Effector CD4-positive, alpha-beta T cell (primary cell): Measurements from ENCODE around the gene CTSW.
"Not testable (repeated sequence)": the region's sequence is repeated elsewhere in the genome, so short reads cannot be mapped to it uniquely, and the experiment has no call there.

Experiments
- DNase-seq: peaks from one replicate; pipeline ENCODE4 v3.0.0-alpha.2; 2020
- total RNA-seq: gene quantifications from one replicate; lab custom pipeline; 2026; lab: John Stamatoyannopoulos, UW

The CTSW gene, protein sequence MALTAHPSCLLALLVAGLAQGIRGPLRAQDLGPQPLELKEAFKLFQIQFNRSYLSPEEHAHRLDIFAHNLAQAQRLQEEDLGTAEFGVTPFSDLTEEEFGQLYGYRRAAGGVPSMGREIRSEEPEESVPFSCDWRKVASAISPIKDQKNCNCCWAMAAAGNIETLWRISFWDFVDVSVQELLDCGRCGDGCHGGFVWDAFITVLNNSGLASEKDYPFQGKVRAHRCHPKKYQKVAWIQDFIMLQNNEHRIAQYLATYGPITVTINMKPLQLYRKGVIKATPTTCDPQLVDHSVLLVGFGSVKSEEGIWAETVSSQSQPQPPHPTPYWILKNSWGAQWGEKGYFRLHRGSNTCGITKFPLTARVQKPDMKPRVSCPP
- 18.9 reads per million, percentile 45 among the genes with 10 or more reads in this experiment for total RNA-seq

DNA sequence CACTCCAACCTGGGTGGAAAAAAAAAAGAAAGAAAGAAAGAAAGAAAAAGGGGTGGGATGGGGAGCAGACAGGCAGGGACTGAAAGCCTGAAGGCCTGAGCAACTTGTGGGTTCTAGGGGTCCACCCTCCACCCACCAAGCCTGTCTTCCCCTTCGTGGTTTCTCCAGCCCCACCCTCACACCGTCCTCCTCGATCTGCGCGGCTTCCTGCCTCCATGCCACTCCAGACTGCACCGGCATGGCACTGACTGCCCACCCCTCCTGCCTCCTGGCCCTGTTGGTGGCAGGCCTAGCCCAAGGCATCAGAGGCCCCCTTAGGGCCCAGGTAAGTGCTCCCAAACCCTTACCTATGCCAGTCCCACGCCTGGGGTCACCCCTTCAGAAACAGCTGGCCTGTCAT lies at the start of gene CTSW:
TSS of gene CTSW (plus strand) at position 221 of the 400 bp plus-strand sequence. CDS start at position 239, 18 bp downstream.
- no peak for DNase-seq

DNA sequence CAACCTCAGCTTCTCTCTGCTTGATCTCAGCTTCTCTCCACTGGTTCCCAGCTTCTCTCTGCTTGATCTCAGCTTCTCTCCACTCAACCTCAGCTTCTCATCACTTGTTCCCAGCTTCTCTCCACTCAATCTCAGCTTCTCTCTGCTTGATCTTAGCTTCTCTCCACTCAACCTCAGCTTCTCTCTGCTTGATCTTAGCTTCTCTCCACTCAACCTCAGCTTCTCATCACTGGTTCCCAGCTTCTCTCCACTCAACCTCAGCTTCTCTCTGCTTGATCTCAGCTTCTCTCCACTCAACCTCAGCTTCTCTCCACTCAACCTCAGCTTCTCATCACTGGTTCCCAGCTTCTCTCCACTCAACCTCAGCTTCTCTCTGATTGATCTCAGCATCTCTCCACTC lies 47.4 kb upstream of the CTSW start:
- not testable (repeated sequence) for DNase-seq

DNA sequence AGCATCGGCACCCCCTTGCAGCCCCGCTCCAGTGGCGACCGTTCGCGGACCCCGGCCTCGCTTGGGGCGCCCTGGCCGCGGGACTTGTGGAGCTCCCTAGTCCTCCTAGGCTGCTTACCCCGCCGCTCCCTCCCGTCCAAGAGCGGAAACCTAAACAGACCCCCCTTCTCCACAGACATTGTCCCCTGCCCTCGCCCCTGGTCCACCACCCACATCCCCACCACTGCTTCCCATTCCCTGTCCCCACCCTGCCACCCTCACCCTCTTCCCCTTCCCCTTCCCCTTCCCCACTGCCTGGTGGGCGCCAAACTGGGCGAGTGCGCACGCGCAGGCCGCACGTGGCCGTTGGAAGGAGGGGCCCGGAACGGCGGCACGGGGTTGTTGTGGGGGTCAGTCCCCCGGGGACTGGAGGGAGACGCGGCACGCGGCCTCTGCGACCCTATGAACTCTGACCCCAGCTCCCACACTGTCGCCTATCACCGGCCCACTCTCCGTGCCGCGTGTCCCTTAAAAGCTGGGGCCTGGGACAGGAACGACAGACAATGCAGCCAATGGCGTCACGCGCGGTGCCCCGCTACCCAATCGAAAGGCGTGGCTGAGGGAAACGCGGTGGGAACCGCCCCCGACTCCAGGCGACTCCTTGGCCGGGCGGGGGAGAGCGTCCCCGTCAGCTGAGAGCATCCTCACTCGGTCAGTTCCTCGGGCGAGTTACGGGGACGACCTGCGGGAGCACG lies 46.2 kb upstream of the CTSW start, which contains the start of gene SNX32:
TSS of gene SNX32 (plus strand) at position 667 of the 734 bp plus-strand sequence. CDS start 103 bp downstream, outside the sequence.
- DNase-seq: peak; percentile 93

DNA sequence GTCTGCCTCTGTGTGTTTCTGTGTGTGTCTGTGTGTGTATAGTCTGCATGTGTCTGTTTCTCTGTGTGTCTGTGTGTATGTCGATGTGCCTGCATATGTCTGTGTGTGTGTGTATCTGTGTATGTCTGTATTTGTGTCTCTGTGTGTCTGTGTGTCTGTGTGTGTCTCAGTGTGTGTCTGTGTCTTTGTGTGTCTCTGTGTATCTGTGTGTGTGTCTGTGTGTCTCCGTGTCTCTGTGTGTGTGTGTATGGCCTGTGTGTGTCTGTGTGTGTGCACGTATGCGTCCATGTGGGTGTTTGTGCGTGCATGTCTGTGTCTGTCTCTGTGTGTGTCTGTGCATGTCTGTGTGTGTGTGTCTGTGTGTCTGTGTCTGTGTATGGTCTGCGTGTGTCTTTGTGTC lies 45.4 kb upstream of the CTSW start:
- DNase-seq: no peak

DNA sequence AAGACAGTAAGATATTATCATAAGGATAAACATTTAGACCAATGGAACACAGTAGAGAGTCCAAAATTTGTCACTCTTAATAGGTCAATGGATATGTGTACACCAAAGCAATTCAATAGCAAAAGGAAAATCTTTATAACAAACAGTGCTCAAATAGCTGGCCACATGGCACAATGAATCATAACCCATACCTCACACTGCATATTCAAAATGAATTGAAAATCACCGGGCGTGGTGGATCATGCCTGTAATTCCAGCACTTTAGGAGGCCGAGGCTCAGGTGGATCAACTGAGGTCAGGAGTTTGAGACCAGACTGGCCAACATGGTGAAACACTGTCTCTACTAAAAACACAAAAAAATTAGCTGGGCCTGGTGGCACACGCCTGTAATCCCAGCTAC lies 37.5 kb upstream of the CTSW start:
- DNase-seq: no peak

DNA sequence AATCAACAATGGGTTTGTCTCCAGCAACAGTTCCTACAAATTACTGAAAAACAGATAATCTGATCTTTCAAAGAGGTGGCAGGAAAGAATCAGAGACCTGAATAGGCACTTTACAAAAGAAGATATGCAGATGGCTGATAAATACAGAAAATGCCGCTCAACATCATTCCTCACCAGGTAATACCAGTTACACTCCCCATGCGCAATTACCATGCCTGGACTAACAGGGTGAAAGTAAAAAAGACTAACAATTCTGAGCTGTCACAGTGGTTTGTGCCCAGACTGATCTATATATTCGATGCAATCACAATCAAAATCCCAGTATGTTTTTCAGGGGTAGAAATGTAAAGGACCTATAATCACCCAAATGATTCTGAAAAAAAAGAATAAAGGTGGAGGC lies 35.8 kb upstream of the CTSW start:
- no peak for DNase-seq

DNA sequence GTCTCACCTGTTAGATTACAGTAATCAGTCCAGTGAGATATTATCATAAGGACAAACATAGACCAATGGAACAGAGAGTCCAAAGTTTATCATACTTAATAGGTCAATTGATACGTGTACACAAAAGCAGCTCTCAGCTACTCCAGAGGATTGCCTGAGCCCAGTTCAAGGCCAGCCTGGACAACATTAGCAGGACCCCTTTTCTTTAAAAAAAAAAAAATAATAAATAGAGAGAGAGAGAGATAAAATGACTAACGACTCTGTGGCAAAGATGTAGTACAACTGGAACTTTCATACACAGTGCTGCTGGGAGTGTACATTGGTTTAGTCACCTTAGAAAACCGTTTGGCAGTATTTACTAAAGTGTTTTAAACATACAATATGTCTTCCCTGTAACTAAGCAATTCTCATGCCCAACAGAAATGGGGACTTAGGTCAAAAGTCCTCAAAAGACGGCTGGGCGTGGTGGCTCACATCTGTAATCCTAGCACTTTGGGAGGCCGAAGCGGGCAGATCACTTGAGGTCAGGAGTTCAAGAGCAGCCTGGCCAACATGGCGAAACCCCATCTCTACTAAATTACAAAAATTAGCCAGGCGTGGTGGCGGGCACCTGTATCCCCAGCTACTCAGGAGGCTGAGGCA lies 35.3 kb upstream of the CTSW start:
- DNase-seq: no peak

DNA sequence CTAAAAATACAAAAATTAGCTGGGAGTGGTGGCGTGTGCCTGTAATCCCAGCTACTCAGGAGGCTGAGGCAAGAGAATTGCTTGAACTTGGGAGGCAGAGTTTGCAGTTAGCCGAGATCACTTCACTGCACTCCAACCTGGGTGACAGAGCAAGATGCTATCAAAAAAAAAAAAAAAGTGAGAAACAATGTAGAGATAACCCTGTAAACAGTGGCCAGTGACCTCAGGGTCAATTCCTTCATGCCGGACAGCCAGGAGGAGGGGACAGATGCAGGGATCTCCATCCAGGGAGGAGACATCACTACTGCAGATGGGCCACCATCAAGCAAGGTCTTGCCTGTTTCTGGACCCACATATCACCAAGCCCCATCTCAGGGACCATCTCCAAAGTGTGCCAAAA lies 31.9 kb upstream of the CTSW start:
- DNase-seq: no peak

DNA sequence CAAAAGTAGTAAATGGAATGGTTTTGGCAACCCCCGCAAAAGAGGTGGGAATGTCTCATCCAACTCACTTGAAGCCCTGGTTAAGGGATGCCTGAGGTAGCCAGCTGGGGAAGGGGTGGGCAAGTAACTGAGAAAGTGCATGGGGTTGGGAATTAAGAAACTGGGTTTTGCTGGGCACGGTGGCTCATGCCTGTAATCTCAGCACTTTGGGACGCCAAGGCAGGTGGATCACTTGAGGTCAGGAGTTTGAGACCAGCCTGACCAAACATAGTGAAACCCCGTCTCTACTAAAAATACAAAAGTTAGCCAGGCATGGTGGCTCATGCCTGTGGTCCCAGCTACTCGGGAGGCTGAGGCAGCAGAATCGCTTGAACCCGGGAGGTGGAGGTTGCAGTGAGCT lies 30.9 kb upstream of the CTSW start:
- not testable (repeated sequence) for DNase-seq

DNA sequence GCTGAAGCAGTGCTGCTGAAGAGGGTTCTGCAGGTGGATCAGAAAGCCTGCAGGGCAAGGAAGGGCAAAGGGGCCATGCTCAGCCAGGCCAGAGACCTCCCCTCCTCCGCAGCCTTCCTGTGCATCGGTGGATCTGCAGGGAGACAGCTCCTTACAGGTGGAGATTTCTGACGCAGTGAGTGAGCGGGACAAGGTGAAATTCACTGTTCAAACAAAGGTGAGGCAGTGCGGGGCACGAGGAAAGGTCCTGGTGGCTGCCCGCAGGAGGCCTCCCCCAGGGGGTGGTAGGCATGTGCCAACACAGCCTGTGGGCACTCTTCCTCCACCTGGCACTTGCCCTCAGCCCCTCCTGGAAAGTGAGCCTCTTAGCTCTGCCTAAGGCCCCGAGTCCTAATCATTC lies 30.3 kb upstream of the CTSW start:
- DNase-seq: no peak

DNA sequence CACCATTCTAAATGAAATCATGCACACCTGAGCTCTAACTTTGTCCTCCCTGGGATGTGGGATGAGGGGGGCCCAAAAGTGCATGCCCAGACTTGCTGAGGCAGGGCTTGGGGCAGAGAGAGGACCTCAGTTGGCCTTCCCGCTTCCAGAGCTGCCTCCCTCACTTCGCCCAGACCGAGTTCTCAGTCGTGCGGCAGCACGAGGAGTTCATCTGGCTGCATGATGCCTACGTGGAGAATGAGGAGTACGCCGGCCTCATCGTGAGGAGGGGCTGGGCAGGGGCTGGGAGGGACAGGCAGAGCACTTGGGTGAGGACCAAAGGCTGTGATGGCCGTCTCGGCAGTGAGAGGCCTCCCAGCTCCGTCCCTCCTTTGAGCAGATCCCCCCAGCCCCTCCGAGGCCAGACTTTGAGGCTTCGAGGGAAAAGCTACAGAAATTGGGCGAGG lies 29.8 kb upstream of the CTSW start:
- DNase-seq: no peak

DNA sequence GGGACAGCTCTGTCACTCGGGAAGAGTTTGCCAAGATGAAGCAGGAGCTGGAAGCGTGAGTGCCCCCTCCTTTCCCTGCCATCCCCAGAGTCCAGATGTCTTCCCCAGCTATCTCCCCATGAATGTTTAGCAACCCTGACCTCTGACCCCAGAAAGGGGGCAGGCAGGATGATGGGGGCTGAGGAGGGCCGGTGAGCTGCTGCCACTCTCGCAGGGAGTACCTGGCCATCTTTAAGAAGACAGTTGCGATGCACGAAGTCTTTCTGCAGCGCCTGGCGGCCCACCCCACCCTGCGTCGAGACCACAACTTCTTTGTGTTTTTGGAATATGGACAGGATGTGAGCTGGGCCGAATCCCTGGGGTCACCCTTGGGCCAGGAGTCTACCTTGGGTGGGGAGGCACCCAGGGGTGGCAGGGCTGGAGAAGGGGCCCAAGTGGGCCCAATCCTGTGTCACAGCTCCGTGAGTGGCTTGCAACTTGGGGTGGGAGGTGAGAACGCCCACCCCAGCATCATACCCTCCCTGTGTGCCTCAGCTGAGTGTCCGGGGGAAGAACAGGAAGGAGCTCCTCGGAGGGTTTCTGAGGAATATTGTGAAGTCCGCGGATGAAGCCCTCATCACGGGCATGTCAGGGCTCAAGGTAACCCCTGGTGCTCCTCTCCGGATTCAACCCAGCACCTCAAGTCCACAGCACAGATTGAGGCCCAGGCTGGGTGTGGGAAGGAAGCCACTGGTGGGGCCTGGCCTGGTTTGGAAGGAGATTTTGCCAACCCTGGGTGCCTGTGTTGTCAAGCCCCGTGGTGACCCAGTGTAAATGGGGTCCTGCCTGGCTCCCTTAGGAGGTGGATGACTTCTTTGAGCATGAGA lies 29.2 kb upstream of the CTSW start:
- no peak for DNase-seq

DNA sequence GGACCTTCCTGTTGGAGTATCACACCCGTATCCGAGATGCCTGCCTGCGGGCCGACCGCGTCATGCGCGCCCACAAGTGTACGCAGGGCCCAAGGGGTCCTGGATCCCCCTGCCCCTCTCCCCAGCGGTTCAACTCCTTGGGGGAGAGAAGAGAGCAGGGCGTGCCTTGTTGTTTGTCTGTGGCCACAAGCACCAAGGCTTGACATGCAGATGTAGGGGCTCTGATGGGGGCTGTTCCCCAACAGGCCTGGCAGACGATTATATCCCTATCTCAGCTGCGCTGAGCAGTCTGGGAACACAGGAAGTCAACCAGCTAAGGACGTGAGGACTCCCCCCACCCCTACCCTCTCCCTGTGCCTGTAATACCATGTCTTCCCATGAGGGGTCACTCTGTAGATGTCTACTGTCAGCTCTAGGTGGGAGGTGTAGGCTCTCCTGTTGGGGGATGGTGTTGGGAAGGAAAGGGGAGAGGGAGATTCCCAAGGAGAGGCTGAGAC lies 28.5 kb upstream of the CTSW start:
- no peak for DNase-seq

DNA sequence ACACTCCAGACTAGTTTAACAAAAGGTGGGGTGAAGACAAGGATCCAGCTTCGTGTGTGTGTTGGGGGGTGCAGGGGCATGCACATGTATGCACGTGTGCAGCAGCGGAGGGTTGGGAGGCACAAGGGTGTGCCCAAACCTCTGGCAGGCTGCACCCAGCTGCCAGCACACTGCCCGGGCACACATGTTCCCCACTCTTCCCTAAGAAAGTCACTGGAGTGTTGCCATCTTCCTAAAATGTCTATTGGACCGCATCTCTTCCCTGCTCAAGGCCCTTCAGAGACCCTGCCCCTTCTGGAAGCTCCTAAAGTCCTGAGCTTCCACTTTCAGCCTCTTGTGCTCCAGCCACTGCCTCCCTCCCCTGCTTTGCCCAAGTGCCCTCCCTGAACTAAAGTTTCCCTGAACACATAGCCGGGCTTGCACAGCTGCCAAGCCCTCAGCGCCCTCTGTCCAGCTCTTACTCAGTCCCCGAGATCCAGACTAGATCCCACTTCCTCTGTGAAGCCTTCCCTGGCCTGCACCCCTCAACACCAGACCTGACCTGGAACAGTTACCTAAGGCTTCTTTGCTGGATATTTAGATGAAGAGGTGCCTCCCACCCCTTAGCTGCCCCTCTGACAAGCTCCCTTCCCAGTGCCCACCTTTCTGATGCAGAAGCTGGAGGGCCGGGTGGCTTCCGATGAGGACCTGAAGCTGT lies 27.7 kb upstream of the CTSW start:
- DNase-seq: no peak

DNA sequence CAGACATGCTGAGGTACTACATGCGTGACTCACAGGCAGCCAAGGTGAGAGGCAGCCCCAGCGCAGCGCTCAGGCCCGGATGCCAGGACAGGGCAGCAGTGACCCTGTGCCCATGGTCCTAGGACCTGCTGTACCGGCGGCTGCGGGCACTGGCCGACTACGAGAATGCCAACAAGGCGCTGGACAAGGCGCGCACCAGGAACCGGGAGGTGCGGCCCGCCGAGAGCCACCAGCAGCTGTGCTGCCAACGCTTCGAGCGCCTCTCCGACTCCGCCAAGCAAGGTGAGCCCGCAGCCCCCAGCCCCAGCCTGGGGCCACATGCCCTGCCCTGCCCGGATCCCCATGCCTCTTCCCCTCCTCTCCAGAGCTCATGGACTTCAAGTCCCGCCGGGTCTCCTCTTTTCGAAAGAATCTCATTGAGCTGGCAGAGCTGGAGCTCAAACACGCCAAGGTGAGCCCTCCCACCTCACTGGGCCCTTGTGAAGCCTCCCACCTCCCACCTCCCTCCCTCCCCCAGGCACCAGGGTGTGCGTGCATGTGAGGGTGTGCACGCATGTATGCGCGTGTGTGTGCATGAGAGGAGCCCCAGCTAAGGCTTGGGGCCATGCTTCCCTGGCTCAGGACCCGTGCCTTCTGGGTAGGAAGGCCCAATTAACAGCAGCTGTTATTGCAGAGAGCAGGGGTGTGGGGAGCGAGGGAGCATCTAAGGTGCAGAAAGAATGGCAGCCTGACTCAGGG lies 27.0 kb upstream of the CTSW start:
- no peak for DNase-seq

DNA sequence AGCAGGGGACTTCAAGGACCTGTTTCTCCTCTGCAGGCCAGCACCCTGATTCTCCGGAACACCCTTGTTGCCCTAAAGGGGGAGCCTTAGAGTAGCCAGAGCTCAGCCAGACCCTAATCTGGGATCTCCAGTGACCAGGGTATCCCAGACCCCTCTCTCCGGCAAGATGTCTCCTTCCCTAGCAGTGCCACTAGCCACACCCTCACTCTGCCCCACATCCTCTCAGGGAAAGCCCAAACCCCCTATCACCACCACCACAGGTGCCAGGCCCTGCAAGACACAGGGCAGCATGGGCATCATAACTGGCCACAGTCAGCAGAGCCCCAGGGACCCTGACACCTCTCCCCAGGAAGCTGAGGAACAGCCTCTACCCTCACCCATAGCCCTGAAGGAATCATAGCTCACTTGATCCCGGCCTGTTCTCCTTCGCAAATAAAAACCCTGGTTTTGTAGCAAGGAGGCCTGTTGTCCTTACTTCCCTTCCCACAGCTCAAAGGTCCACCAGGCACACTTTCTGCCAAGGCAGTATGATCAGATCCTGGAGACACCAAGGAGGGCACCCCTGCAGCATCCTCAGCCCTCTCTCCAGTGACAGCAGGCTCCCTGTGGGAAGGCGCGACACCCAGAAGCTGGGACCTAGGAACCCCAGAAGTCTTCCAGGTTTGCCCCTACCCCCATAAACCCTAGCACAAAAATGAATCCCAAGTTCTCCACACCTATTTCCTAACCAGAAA lies 26.2 kb upstream of the CTSW start:
- no peak for DNase-seq

DNA sequence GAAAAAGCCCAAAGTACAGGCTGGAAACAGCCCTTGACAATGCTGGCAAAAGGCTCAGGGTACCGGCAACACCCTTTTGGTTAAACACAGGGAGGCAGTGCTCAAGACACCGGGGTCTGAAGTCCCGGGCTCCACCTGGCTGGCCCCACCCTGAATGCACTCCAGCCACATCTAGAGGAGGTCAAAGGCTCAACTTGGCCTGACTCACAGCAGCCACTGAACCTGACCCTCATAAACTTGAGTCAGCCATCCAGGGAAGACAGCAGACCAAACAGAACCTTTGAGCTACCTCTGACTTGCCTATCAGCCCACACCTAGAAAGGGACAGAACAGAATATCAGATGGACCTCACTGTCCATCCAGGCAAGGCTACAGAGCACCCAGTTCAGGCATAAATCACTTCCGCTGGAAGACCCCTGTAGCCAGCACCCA lies 25.5 kb upstream of the CTSW start:
- no peak for DNase-seq

DNA sequence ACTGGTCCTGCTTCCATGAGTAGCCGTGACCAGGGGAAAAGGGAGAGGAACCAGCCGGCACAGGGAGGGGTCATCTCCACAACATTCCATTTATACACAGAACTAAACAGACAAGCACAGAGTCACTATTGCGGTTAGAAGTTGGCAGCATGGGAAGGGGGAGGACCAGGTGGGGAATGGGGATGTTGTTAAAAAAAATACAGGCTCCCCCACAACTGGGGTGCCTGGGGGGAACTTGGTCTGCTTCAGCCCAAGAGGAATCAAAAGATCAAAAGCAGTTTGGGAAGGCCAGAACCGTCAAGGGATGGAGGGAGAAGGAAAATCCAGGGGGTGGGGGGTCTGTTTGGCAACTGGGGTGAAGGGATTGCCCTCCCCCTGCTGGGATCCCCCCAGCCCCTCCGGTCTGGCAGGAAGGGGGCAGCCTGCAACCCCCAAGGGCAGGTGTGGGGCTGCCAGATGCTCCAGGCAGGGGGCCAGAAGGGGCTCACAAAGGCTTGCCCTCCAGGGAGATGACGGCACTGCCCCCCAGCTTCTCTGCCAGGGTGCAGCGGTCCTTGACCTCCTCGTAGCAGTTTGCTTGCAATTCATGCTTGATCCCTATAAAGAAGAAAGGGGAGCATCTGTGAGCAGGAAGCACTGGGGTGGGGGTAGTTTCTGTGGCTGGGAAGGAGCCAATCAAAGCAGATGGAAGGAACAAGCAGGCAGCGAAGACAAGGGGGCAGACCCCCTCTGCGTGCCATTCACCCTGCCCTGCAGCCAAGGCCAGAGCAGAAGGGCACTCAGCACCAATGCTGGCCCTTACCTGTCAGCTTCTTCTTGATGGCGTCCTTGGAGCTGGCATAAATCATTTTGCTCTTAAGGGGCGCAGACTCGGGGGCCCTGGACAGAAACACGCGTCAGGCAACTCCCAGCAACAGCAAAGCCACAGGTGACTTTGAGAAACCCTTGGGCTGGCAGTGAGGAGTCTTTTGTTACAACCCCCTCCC lies 24.5 kb upstream of the CTSW start:
- DNase-seq: no peak

DNA sequence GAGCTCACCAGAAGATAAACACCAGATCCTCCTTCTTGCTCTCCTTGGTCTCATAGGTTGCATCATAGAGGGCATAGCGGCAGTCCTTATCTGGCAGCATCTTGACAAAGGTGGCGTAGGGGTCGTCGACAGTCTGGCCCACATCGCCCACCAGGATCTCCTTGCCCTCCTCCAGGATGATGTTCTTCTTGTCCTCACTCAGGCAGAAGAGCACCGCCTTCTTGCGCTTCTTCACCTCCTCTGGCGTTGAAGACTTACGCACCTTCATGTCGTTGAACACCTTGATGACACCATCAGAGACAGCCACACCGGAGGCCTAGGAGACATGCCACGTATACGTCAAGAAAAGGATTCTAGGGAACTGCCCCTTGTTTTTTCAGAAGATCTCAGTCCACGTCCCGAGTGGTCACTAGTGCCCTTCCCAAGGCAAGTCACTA lies 23.7 kb upstream of the CTSW start:
- no peak for DNase-seq
